IMR-90 (cell line): ENCODE data around the gene SURF6. TPM values are rescaled to one million over a fixed set of nuclear protein-coding genes. Genes with fewer than 3 reads are reported as not detected.

ENCODE experiments used
- ATAC-seq: fragments of 200-7000 bp; cut with Tn5 transposase; 2 replicates; pipeline ENCODE4 v1.9.1; 2020; ENCODE audit warnings: low read depth, mild to moderate bottlenecking, moderate library complexity
- BruUV-seq: library from RNA; stranded (reverse); fragments of 400-500 nt; replicated peaks from 2 replicates; lab custom pipeline; 2021; lab: Mats Ljungman, UMichigan
- CTCF ChIA-PET: fragments of 300-600 bp; formaldehyde crosslinking; extraction: SDS; loops from one replicate; lab custom pipeline; 2021; ENCODE audit warnings: antibody characterized with exemption; lab: Yijun Ruan, JAX
- POLR2A ChIA-PET: fragments of 300-600 bp; sonication (Branson Sonifier 250); formaldehyde crosslinking; loops from one replicate; lab custom pipeline; 2022; ENCODE audit warnings: antibody characterized with exemption; ENCODE audit not compliant: unreplicated experiment; lab: Charles Lee
- DNase-seq: peaks from one replicate; pipeline ENCODE4 v3.0.0; 2013
- H2AFZ ChIP-seq: replicated peaks from 2 replicates; pipeline ENCODE3; 2013; ENCODE audit warnings: low read length, mild to moderate bottlenecking; ENCODE audit not compliant: poor library complexity
- H2AK5ac ChIP-seq: 2 replicates; pipeline ENCODE4 v1.6.1; 2013; ENCODE audit warnings: low read depth, low read length, inconsistent platforms
- H2AK9ac ChIP-seq: replicated peaks from 2 replicates; pipeline ENCODE3; 2013; ENCODE audit warnings: mild to moderate bottlenecking, low read depth, low read length, moderate library complexity; ENCODE audit not compliant: poor library complexity
- H2BK120ac ChIP-seq: 2 replicates; pipeline ENCODE4 v1.6.1; 2013; ENCODE audit warnings: low read depth, low read length, inconsistent platforms
- H2BK15ac ChIP-seq: 3 replicates; pipeline ENCODE4 v1.6.1; 2013; ENCODE audit warnings: low read depth, low read length, inconsistent platforms
- H2BK20ac ChIP-seq: 2 replicates; pipeline ENCODE4 v1.6.1; 2013; ENCODE audit warnings: low read depth, mild to moderate bottlenecking, inconsistent platforms, low read length, moderate library complexity
- H2BK5ac ChIP-seq: 2 replicates; pipeline ENCODE4 v1.6.1; 2013; ENCODE audit warnings: mild to moderate bottlenecking, low read depth, low read length, inconsistent platforms; ENCODE audit not compliant: poor library complexity, severe bottlenecking
- H3K14ac ChIP-seq: replicated peaks from 2 replicates; pipeline ENCODE4 v1.6.1; 2013; ENCODE audit warnings: low read depth, low read length, inconsistent platforms
- H3K18ac ChIP-seq: 2 replicates; pipeline ENCODE4 v1.6.1; 2013; ENCODE audit warnings: low read depth, low read length, control low read depth
- H3K23ac ChIP-seq: 2 replicates; pipeline ENCODE4 v1.6.1; 2013; ENCODE audit warnings: low read depth, low read length, inconsistent platforms
- H3K27ac ChIP-seq: 2 replicates; pipeline ENCODE4 v1.5.1; 2013; ENCODE audit warnings: mild to moderate bottlenecking, control low read depth, low read length; ENCODE audit not compliant: insufficient read depth
- H3K27me3 ChIP-seq: 2 replicates; pipeline ENCODE4 v1.6.1; 2013; ENCODE audit warnings: low read length; ENCODE audit not compliant: control insufficient read depth, insufficient read depth
- H3K36me3 ChIP-seq: 2 replicates; pipeline ENCODE4 v1.6.1; 2013; ENCODE audit warnings: low read length, mixed read lengths; ENCODE audit not compliant: control insufficient read depth, insufficient read depth
- H3K4ac ChIP-seq: 2 replicates; pipeline ENCODE4 v1.6.1; 2013; ENCODE audit warnings: low read depth, low read length, inconsistent platforms
- H3K4me1 ChIP-seq: 2 replicates; pipeline ENCODE4 v1.6.1; 2013; ENCODE audit warnings: low read length, mixed read lengths; ENCODE audit not compliant: control insufficient read depth, insufficient read depth
- H3K4me2 ChIP-seq: 2 replicates; pipeline ENCODE4 v1.6.1; 2013; ENCODE audit warnings: low read depth, mild to moderate bottlenecking, control low read depth, low read length, moderate library complexity
- H3K4me3 ChIP-seq: 2 replicates; pipeline ENCODE4 v1.5.1; 2013; ENCODE audit warnings: low read depth, mild to moderate bottlenecking, control low read depth, low read length, moderate library complexity; ENCODE audit not compliant: insufficient read depth
- H3K56ac ChIP-seq: 2 replicates; pipeline ENCODE4 v1.6.1; 2013; ENCODE audit warnings: low read length, inconsistent platforms; ENCODE audit not compliant: insufficient read depth; ENCODE audit errors: extremely low read depth
- H3K79me1 ChIP-seq, 2 experiments: 2 replicates each; pipeline ENCODE4 v1.6.1; 2013; ENCODE audit warnings: low read length in 2 of 2, inconsistent platforms in 1 of 2, low read depth in 1 of 2
- H3K9ac ChIP-seq: 2 replicates; pipeline ENCODE4 v1.6.1; 2013; ENCODE audit warnings: low read depth, low read length, control low read depth
- H3K9me1 ChIP-seq: 2 replicates; pipeline ENCODE4 v1.6.1; 2013; ENCODE audit warnings: low read length, inconsistent platforms; ENCODE audit not compliant: insufficient read depth
- H3K9me3 ChIP-seq: 2 replicates; pipeline ENCODE4 v1.6.1; 2013; ENCODE audit warnings: low read length; ENCODE audit not compliant: control insufficient read depth, insufficient read depth
- H4K20me1 ChIP-seq: 2 replicates; pipeline ENCODE4 v1.6.1; 2013; ENCODE audit warnings: low read length, inconsistent platforms; ENCODE audit not compliant: insufficient read depth
- H4K5ac ChIP-seq: 2 replicates; pipeline ENCODE4 v1.6.1; 2013; ENCODE audit warnings: mild to moderate bottlenecking, low read depth, low read length, control low read depth
- H4K8ac ChIP-seq, 2 experiments: 2 replicates each; pipeline ENCODE4 v1.6.1; 2013; ENCODE audit warnings: low read depth in 2 of 2, low read length in 2 of 2, control low read depth in 1 of 2, inconsistent platforms in 1 of 2
- H4K91ac ChIP-seq: 2 replicates; pipeline ENCODE4 v1.6.1; 2013; ENCODE audit warnings: low read depth, low read length, inconsistent platforms; ENCODE audit not compliant: insufficient read depth
- CHD1 ChIP-seq: IDR thresholded peaks from 2 replicates; pipeline ENCODE4 v1.6.1; 2012; ENCODE audit warnings: low read depth, low read length, improper control_type of control experiment
- CTCF ChIP-seq: conservative IDR thresholded peaks from 2 replicates; pipeline ENCODE4 v1.5.1; 2012; ENCODE audit warnings: mild to moderate bottlenecking, low read depth, low read length, improper control_type of control experiment
- ELK1 ChIP-seq: fragments of 150-350 bp; IDR thresholded peaks from 2 replicates; pipeline ENCODE4 v1.6.1; 2016; ENCODE audit warnings: low read depth, mild to moderate bottlenecking, low read length, moderate library complexity, borderline replicate concordance
- FOS ChIP-seq: fragments of 150-350 bp; IDR thresholded peaks from 2 replicates; pipeline ENCODE4 v1.6.1; 2016; ENCODE audit warnings: low read depth, low read length
- MAZ ChIP-seq: IDR thresholded peaks from 2 replicates; pipeline ENCODE4 v1.6.1; 2012; ENCODE audit warnings: low read depth, mild to moderate bottlenecking, low read length, improper control_type of control experiment, moderate library complexity, borderline replicate concordance
- NFE2L2 ChIP-seq: fragments of 150-350 bp; IDR thresholded peaks from 2 replicates; pipeline ENCODE4 v1.6.1; 2016; ENCODE audit warnings: low read depth, mild to moderate bottlenecking, low read length
- RAD21 ChIP-seq: IDR thresholded peaks from 2 replicates; pipeline ENCODE4 v1.6.1; 2012; ENCODE audit warnings: low read length, improper control_type of control experiment
- WGBS, 2 experiments: methylation state at CpG; one replicate each; pipeline versions ENCODE4 v1.1.5 to v1.1.7; 2013; ENCODE audit warnings: missing lambda C conversion rate in 2 of 2; ENCODE audit not compliant: insufficient read length in 1 of 2; ENCODE audit errors: extremely low coverage in 2 of 2; 5-methylcytosine and 5-hydroxymethylcytosine counted together
- dilution Hi-C: fragments of 300-500 bp; cut with HindIII; formaldehyde crosslinking; loops from one replicate; pipeline ENCODE4 v1.14.3; 2018; ENCODE audit warnings: low sequenced_read_pairs; ENCODE audit not compliant: unreplicated experiment
- in situ Hi-C: fragments of 300-500 bp; cut with MboI; formaldehyde crosslinking; loops from 3 replicates; pipeline ENCODE4 v1.14.3; 2019; ENCODE audit warnings: low sequenced_read_pairs, inconsistent platforms, mixed read lengths
- intact Hi-C: fragments of 100-400 bp; cut with micrococcal nuclease; formaldehyde crosslinking; loops from 2 replicates; pipeline ENCODE4 v1.10.0; 2022
- polyA plus RNA-seq, 3 experiments: library from polyadenylated mRNA; depleted of rRNA; stranded (reverse); fragments of >200 nt; gene quantifications; 2 replicates each; pipeline ENCODE4 v1.2.3, GENCODE V29; 2012; ENCODE audit warnings: low replicate concordance in 1 of 3
- total RNA-seq: library from RNA; depleted of rRNA; stranded (reverse); fragments of >200 nt; gene quantifications from 2 replicates; pipeline ENCODE4 v1.2.3, GENCODE V29; 2012

The SURF6 gene
- total and polyA plus RNA-seq, 2 of the 4 experiments (the other 2 are of a cell fraction), result 6.1 to 12.8 TPM

GRCh38 chr9:133360400-133361393 is 24.7 kb upstream of the SURF6 start:
- H2AK5ac ChIP-seq, result no peak overlapping the region
- no peak overlapping the region; the same call in 1 of the 2 replicates for H3K23ac ChIP-seq
- no peak overlapping the region for H3K56ac ChIP-seq
- H2AFZ ChIP-seq, result no peak overlapping the region
- TF ChIP-seq NFE2L2 (no peak), CTCF (no peak), CHD1 (no peak), ELK1 (no peak), MAZ (no peak), RAD21 (no peak), FOS (no peak)
- H4K20me1 ChIP-seq, result peaks cover 67% of the 10 kb centered on the region
- H3K9me3 ChIP-seq, result no peaks in the 10 kb centered on the region
- WGBS, 2 experiments, result 85% methylated on average over 4 of the region's 21 CpGs; no CpG with 5 or more reads in 1 of the 2 experiments
- no peak overlapping the region for H3K9ac ChIP-seq
- H4K91ac ChIP-seq, result no peak overlapping the region
- H4K8ac ChIP-seq, result no peak overlapping the region
- no peak for ATAC-seq
- no peak overlapping the region for H3K4me3 ChIP-seq
- DNase-seq, result no peak
- in situ Hi-C loops (no loop called here), dilution Hi-C loops (no loop called here), intact Hi-C loops (no loop called here)
- H2BK15ac ChIP-seq, result no peak overlapping the region
- no peak overlapping the region for H3K27ac ChIP-seq
- H3K79me1 ChIP-seq, result peaks cover 41 to 87% of the 10 kb centered on the region in 2 experiments
- H3K4ac ChIP-seq, result no peak overlapping the region
- H2BK20ac ChIP-seq, result no peak overlapping the region
- no peak overlapping the region for H3K18ac ChIP-seq
- BruUV-seq, result no TSS peak
- ChIA-PET CTCF (no interaction called here), POLR2A (no interaction called here)
- no peak overlapping the region for H2BK120ac ChIP-seq
- no peak overlapping the region for H3K14ac ChIP-seq
- peaks cover 53% of the 10 kb centered on the region for H3K36me3 ChIP-seq
- H3K4me2 ChIP-seq, result no peak overlapping the region
- H2BK5ac ChIP-seq, result no peak overlapping the region
- no peak overlapping the region for H4K5ac ChIP-seq
- no peak overlapping the region for H2AK9ac ChIP-seq
- no peaks in the 10 kb centered on the region; the same call in none of the 2 replicates for H3K9me1 ChIP-seq
- peaks cover 10% of the 10 kb centered on the region; the same call in 1 of the 2 replicates for H3K4me1 ChIP-seq
- H3K27me3 ChIP-seq, result no peaks in the 10 kb centered on the region
